GM19468 (cell line): ENCODE results near the gene DNAH2.

Source experiments
- ATAC-seq: cut with Tn5 transposase; IDR thresholded peaks from one replicate; pipeline ENCODE4 v1.9.1; 2021; ENCODE audit warnings: mild to moderate bottlenecking, moderate library complexity, moderate number of reproducible peaks; ENCODE audit not compliant: unreplicated experiment; ENCODE audit errors: extremely low read depth

The DNAH2 gene

DNA sequence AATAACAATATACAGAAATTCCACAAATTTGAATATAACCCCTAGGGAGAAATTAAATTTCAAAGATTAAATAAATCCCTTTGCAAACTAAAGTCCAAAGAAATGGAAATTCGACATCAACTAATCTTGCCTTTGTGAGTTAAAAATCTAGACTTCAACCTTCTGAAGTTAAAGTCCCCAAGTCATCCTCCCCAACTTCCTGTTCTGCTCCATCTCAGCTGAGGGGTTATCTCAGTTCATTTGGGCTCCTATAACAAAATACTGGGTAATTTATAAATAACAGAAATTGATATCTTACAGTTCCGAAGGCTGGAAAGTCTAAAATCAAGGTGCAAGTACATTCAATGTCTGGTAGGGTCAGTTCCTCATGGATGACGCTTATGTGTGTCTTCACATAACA, 93.7 kb downstream of the DNAH2 start:
- ATAC-seq, result no peak

DNA sequence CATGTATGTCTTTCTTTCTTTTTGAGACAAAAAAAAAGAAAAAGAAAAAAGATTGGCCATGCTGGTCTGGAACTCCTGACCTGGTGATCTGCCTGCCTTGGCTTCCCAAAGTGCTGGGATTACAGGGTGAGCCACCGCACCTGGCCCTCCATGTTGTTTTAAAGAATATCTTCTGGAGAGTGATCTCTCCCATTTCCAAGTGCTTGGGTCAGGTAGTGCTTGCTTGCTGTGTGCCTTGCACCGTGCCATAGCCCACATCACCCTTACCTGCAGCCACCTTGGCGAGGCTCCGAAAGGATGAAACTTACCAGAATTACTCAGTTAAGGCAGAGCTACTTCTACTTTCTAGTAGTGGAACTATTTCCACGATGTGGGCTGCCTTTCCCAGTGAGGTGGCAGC, 97.4 kb downstream of the DNAH2 start:
- no peak for ATAC-seq

DNA sequence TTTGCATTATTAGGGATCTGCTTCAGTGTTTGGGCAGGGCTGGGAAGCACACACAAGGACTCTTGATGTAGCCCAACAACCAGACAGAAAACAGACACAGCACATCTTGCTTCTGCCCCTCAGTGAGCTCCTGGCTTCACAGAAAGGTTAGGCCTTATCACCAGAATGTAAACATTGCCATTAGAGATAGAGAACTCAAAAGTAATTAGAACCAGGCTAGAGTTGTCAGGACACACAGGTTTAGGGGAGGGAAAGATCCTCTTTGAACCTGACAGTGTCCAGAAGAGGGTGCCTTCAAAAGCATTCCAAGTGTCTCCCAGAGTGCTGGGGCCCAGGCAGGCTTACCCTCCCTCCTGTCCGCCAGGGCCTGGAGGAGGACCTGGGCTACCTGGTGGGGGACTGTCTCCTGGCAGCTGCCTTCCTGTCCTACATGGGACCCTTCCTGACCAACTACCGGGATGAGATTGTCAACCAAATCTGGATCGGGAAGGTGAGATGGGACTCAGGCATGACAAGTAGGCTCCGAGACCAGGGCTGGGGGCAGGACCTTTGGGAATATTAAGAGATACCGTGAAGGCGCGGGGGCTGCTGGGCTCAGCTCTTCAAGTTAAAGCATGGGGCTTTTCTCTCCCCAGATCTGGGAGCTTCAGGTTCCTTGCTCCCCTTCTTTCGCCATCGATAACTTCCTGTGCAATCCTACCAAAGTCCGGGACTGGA, 99.5 kb downstream of the DNAH2 start:
- ATAC-seq, result no peak

- no peak for ATAC-seq
These were observed 100.1 kb downstream of the DNAH2 start for GRCh38 chr17:7817643-7817964.

DNA sequence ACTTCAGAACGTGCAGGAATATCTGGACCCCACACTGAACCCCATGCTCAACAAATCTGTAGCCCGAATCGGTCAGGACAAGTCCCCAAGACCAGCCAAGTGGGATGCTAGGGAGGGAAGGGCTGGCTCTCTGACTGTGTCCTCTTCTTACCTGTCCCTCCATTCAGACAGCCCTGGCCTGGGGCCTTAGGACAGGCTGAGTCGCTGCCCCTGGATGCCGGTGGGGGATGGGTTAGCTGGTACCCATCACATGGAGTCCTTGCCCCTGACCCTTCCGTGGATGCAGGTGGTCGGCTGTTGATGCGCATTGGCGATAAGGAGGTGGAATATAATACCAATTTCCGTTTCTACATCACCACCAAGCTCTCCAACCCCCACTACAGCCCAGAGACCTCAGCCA, 100.5 kb downstream of the DNAH2 start:
- no peak for ATAC-seq

DNA sequence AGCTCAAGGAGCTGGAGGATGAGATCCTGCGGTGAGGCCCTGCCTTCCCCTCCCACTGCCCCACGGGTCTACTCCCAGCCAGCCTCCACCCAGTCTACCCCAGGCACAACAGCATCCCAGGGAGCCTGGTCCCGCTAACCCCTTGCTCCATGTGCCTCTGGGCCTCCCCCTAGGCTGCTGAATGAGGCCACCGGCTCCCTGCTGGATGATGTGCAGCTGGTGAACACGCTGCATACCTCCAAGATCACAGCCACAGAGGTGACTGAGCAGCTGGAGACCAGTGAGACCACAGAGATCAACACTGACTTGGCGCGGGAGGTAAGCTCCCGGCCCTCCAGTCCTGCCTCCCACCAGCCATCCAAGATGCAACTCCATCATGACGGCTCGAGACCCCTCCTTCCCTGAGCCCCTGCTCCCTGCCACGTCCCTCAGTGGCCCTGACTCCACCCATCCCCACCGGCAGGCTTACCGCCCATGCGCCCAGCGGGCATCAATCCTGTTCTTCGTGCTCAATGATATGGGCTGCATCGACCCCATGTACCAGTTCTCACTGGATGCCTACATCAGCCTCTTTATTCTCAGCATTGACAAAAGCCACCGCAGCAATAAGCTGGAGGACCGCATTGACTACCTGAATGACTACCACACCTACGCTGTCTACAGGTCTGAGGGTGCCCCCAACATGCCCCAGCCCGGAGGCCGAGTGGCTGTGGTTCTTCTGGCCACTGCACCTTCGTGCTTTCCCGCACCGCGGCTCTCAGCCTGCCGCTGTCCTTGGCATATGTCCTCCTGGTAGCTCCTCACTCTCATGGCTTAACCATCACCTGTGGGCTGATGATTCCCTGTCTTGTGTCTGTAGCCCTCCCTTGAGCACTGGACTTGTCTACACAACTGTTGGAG, 101.5 kb downstream of the DNAH2 start:
- ATAC-seq, result no peak

- no peak for ATAC-seq
These were observed 102.7 kb downstream of the DNAH2 start for GRCh38 chr17:7820231-7820630.

- ATAC-seq, result no peak
These were observed 104.6 kb downstream of the DNAH2 start for GRCh38 chr17:7822126-7822525.

DNA sequence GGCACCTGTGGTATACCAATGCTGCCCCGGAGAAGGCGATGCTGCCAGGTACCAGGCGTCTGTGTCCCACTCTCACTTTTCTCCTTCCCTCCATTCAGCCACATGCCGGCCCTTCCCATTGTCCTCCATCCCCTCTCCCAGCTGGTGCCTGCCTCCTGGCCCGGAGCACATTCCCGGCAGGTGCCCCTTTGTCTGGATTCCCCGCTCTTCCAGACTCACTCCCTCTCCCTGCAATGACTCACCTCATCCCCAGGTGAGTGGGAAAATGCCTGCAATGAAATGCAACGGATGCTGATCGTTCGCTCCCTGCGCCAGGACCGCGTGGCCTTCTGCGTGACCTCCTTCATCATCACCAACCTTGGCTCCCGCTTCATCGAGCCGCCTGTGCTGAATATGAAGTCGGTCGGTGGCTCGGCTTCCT, 106.0 kb downstream of the DNAH2 start:
- ATAC-seq, result no peak

- ATAC-seq, result no peak
These were observed 106.7 kb downstream of the DNAH2 start for GRCh38 chr17:7824021-7824924.

DNA sequence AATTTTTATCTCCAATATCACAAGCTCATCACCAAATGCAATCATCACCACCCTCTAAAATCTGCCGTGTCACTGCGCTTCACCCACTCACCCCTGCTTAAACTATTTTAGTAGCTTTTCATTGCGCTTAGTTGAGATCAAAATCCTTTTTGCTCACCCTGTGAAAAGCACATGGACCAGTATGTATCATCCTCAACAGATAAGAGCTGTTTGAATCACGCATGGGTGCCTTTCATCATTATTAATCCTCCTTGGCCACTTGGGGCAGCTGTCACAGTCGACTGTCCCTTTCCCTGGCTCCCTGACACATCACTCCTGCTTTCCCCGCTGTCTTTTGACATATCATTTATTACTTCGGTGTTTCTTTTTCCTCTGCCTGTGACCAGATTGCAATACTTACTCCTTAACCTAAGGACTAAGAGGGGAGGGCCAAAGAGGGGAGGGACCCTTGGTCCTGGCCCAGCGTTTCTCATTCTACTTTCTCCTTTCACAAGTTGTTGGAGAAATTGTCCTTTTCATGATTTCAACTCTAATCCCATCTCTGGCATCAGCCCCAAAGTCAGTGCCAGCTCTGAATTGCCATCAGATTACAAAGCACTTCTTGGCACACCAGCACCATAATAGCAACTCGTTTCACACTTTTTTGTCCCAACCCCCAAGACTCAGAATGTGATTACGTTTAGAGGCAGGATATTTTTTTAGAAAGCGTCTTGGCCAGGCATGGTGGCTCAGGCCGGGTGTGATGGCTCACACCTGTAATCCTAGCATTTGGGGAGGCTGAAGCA, 107.9 kb downstream of the DNAH2 start:
- ATAC-seq, result no peak

DNA sequence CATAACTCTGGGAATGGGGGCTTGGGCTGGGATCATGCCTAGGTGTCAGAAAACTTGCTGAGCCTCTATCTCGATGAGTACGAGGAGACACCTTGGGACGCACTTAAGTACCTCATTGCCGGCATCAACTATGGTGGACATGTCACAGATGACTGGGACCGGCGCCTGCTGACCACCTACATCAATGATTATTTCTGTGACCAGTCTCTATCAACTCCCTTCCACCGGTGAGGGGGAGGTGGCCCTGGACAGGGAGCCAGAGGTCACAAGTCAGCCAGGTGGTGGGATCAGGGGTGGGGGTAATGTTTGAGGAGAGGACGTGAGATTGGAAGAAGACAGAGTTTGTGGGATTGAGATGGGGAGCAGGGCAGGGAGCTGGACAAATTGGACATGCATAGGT, 113.1 kb downstream of the DNAH2 start:
- no peak for ATAC-seq

- no peak for ATAC-seq
These were observed 113.7 kb downstream of the DNAH2 start for GRCh38 chr17:7831233-7831632.

DNA sequence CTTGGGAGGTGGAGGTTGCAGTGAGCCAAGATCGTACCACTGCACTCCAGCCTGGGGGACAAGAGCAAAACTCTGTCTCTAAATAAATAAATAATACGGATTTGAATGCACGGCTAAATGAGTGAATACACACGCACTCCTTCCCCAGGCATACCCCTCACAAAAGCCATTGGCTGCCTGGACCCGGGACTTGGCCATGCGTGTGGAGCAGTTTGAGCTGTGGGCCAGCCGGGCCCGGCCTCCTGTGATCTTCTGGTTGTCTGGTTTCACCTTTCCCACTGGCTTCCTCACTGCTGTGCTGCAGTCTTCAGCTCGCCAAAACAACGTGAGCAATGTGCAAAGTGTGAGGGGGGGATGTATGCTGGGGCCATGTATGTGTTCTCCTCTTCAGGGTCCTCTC, 114.9 kb downstream of the DNAH2 start:
- ATAC-seq, result no peak

DNA sequence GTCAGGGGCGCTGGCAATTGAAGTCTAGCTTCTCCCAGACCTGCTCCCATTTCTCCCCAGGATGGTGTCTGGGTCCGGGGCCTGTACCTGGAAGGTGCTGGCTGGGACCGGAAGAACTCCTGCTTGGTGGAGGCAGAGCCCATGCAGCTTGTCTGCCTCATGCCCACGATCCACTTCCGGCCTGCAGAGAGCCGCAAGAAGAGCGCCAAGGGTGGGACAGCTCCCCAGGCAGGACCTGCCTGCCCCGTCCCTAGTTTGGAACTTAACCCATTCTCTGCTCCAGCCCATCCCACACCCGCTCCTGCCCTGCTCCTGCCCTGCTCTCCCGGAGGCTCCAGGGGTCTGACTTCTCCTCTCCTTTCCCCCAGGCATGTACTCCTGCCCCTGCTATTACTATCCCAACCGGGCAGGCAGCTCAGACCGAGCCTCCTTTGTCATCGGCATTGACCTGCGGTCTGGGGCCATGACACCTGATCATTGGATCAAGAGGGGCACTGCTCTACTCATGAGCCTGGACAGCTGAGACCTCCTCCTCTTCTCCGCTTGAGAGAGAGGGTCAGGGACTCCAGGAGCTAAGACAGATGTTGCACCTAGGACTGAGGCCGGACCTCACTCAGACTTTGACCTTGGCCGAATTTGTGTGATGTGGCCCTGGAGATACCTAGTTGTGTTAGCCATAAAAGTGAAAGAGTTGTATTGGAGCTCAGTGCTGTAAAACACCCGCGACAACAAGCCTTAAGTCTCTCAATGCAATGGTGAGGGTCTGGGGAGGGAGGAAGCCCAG, 115.7 kb downstream of the DNAH2 start:
- no peak for ATAC-seq

GRCh38 chr17:7833795-7834541, 116.4 kb downstream of the DNAH2 start, which contains the start of gene KDM6B:
KDM6B (plus strand) TSS chr17:7834217; CDS start chr17:7845555, 11,338 bp downstream.
- peak; percentile 30 for ATAC-seq

GRCh38 chr17:7834542-7834956, 117.0 kb downstream of the DNAH2 start:
- ATAC-seq, result no peak
